K562 (cell line): Measurements from ENCODE around the gene ATP4B. TPM values are rescaled to one million over a fixed set of nuclear protein-coding genes. Genes with fewer than 3 reads are reported as not detected.

Experiments
- NCOA6 ChIP-seq: fragments of 450-650 bp; IDR thresholded peaks from 2 replicates; pipeline ENCODE4 v1.6.1; 2017; ENCODE audit warnings: mild to moderate bottlenecking
- ZBTB11 ChIP-seq, 3 experiments: fragments of 200-800 bp in 1 of 3; fragments of 250-450 bp in 1 of 3; fragments of 450-650 bp in 1 of 3; sonication (Bioruptor Pico) in 1 of 3; sonication (Bioruptor generic) in 1 of 3; formaldehyde crosslinking in 1 of 3; IDR thresholded peaks; 2 replicates each; pipeline versions ENCODE4 v1.6.1 to v1.8.0; 2016 to 2022; ENCODE audit warnings: mild to moderate bottlenecking in 2 of 3, missing genetic modification characterization in 2 of 3, missing compliant biosample characterization in 1 of 3, moderate library complexity in 1 of 3
- polyA plus RNA-seq, 8 experiments: library from polyadenylated mRNA; depleted of rRNA in 4 of 8; stranded (reverse) in 5 of 8; unstranded in 3 of 8; fragments of >200 nt; fragmentation: Nextera tagmentation in 2 of 8; fragmentation: Illumina TruSeq in 1 of 8; extraction: Ambion mirVana in 2 of 8; extraction: Trizol in 1 of 8; gene quantifications; 2 replicates each; pipeline versions ENCODE4 v1.2.1 to v1.2.3, GENCODE V29; 2011 to 2014; ENCODE audit warnings: inconsistent platforms in 1 of 8, missing spikeins in 1 of 8
- total RNA-seq, 7 experiments: library from RNA; depleted of rRNA in 6 of 7; stranded (reverse); fragments of >200 nt in 6 of 7; fragmentation: Illumina TruSeq in 2 of 7; extraction: Trizol in 2 of 7; gene quantifications; 2 replicates each; pipeline versions ENCODE4 v1.2.1 to v1.2.3, GENCODE V29; 2011 to 2021; ENCODE audit warnings: low replicate concordance in 1 of 7
- TF ChIP-seq, protein P1 (sequence below): fragments of 250-450 bp; sonication (Bioruptor Pico); IDR thresholded peaks from 2 replicates; pipeline ENCODE4 v1.4.0; 2020

Gene ATP4B
- total and polyA plus RNA-seq, 9 of the 15 experiments (the other 6 are each of a cell fraction or from before 2014, with no cell fraction given) = not detected

GRCh38 chr13:113630296-113630695 is 27.7 kb downstream of the ATP4B start (continued):
- TF ChIP-seq, protein P1, sequence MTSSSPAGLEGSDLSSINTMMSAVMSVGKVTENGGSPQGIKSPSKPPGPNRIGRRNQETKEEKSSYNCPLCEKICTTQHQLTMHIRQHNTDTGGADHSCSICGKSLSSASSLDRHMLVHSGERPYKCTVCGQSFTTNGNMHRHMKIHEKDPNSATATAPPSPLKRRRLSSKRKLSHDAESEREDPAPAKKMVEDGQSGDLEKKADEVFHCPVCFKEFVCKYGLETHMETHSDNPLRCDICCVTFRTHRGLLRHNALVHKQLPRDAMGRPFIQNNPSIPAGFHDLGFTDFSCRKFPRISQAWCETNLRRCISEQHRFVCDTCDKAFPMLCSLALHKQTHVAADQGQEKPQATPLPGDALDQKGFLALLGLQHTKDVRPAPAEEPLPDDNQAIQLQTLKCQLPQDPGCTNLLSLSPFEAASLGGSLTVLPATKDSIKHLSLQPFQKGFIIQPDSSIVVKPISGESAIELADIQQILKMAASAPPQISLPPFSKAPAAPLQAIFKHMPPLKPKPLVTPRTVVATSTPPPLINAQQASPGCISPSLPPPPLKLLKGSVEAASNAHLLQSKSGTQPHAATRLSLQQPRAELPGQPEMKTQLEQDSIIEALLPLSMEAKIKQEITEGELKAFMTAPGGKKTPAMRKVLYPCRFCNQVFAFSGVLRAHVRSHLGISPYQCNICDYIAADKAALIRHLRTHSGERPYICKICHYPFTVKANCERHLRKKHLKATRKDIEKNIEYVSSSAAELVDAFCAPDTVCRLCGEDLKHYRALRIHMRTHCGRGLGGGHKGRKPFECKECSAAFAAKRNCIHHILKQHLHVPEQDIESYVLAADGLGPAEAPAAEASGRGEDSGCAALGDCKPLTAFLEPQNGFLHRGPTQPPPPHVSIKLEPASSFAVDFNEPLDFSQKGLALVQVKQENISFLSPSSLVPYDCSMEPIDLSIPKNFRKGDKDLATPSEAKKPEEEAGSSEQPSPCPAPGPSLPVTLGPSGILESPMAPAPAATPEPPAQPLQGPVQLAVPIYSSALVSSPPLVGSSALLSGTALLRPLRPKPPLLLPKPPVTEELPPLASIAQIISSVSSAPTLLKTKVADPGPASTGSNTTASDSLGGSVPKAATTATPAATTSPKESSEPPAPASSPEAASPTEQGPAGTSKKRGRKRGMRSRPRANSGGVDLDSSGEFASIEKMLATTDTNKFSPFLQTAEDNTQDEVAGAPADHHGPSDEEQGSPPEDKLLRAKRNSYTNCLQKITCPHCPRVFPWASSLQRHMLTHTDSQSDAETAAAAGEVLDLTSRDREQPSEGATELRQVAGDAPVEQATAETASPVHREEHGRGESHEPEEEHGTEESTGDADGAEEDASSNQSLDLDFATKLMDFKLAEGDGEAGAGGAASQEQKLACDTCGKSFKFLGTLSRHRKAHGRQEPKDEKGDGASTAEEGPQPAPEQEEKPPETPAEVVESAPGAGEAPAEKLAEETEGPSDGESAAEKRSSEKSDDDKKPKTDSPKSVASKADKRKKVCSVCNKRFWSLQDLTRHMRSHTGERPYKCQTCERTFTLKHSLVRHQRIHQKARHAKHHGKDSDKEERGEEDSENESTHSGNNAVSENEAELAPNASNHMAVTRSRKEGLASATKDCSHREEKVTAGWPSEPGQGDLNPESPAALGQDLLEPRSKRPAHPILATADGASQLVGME = no peak
- TF ChIP-seq NCOA6 = no peak
- no peak for TF ChIP-seq ZBTB11 (CRISPR knock-in tag; IDR thresholded peaks at IDR 0.05)
